Activated T-helper 2 cell treated with anti-CD3 and anti-CD28 coated beads, Interferon-gamma antibody, Interleukin-2, Interleukin-4, amounts not matched to agents 10 μg/mL and 5 μg/mL and 100 μg/mL, durations not matched to agents 14 hours and 24 hours and 36 hours (primary cell): Measurements from ENCODE around the gene CDH10. TPM values are rescaled to one million over a fixed set of nuclear protein-coding genes. Genes with fewer than 3 reads are reported as not detected.

ENCODE experiments used
- DNase-seq: peaks from one replicate; pipeline ENCODE4 v3.0.0; 2021; ENCODE audit warnings: low spot score
- H3K27ac Mint-ChIP-seq: one replicate; pipeline ENCODE4 v1.8.0; 2021; ENCODE audit warnings: mixed read lengths
- H3K27me3 Mint-ChIP-seq: one replicate; pipeline ENCODE4 v1.8.0; 2021; ENCODE audit warnings: low read depth, mixed read lengths
- H3K36me3 Mint-ChIP-seq: one replicate; pipeline ENCODE4 v1.8.0; 2021; ENCODE audit warnings: low read depth, mixed read lengths
- H3K4me1 Mint-ChIP-seq: one replicate; pipeline ENCODE4 v1.8.0; 2021; ENCODE audit warnings: low read depth, mixed read lengths
- H3K4me3 Mint-ChIP-seq: one replicate; pipeline ENCODE4 v1.8.0; 2021; ENCODE audit warnings: low read depth, mild to moderate bottlenecking, moderate library complexity, mixed read lengths
- H3K9me3 Mint-ChIP-seq: one replicate; pipeline ENCODE4 v1.8.0; 2021; ENCODE audit warnings: mixed read lengths
- intact Hi-C: fragments of 100-400 bp; cut with micrococcal nuclease; formaldehyde crosslinking; loops from one replicate; pipeline ENCODE4 v1.15.1; 2023
- total RNA-seq: library from RNA; stranded (reverse); gene quantifications from 2 replicates; pipeline ENCODE4 v1.2.3, GENCODE V29; 2022

CDH10 gene
- total RNA-seq, 1 donor from 2014 or later: not detected

DNA sequence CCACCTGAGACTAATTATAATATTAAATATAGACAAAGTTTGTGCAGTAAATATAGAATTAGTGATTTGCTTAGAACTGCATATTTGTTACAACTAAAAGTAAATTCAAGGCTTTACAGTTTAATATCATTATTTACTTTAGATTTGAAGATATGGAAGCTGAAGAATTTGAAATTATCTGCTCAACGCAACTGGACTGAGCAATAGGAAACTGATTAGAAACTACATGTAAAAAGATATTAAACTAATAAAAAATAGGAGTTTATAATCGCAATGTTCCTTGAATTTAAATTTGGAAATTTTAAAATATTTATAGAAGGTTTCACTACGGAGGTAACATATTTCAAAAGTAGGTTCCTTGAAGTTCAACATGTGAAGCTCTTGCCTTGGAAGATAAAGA lies 55.2 kb downstream of the CDH10 start:
- Mint-ChIP-seq H3K27ac (no peak overlapping the region), H3K27me3 (no peaks in the 10 kb centered on the region), H3K4me1 (no peaks in the 10 kb centered on the region), H3K9me3 (peaks cover 20% of the 10 kb centered on the region), H3K36me3 (no peaks in the 10 kb centered on the region), H3K4me3 (no peak overlapping the region)
- no peak for DNase-seq
- intact Hi-C loops: no loop called here

DNA sequence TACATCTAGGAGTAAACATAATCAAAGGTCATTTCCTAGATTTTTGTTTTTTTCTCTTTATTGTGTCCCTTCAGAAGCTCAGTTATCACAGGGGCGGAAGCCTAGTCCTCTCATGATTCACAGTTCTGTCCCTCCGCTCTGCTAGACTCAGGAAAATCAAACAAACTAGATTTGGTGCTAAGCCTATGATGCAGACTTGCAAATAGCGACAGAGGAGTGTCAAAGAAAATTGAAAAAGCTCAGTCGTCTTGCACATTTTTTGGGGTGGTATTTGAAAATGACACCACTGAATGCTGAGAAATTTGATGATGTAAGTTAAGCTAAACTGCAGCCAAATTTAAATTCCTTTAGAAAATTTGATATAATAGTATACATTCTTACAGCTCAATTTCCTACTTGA lies 59.0 kb downstream of the CDH10 start:
- Mint-ChIP-seq H3K9me3 (peaks cover 30% of the 10 kb centered on the region), H3K4me3 (no peak overlapping the region), H3K27ac (no peak overlapping the region), H3K27me3 (no peaks in the 10 kb centered on the region), H3K36me3 (no peaks in the 10 kb centered on the region), H3K4me1 (no peaks in the 10 kb centered on the region)
- intact Hi-C loops: no loop called here
- DNase-seq: no peak

DNA sequence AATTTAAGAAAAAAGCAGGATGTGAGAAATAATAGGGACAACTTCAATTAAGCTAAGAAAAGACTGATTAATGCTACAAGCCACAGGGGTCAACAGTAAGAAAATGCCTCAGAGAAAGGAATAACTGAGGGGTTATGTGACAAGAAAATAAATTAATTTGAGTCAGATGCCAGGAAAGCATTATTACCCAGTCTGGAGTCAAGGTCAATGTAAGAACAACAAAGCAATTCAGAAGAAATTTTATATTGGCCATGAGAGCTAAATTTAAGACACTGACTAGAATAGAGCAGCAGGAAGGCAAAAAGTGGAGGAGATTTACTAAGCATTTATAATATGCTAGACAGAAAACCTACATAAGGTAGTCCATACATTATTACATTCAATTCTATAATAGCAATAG lies 73.5 kb downstream of the CDH10 start:
- Mint-ChIP-seq H3K4me3 (no peak overlapping the region), H3K4me1 (no peaks in the 10 kb centered on the region), H3K27ac (no peak overlapping the region), H3K36me3 (no peaks in the 10 kb centered on the region), H3K9me3 (peaks cover 44% of the 10 kb centered on the region), H3K27me3 (no peaks in the 10 kb centered on the region)
- DNase-seq: no peak
- intact Hi-C loops: no loop called here

DNA sequence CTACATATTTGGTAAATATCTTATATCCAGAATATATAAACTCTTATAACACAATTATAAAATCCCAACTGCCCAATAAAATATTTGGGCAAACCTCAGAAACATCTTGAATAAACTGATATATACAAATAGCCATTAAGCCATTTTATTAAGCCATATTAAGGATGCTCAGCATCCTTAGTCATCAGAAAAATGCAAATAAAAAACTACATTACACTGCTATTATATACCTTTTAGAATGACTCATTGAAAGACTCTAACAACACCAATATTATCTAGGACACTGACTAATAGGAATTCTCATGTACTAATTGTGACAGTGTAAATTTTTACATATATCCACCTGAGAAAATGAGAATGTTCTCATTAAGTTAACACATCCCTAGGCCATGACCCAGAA lies 77.8 kb downstream of the CDH10 start:
- Mint-ChIP-seq H3K9me3 (peaks cover 41% of the 10 kb centered on the region), H3K27me3 (no peaks in the 10 kb centered on the region), H3K4me1 (no peaks in the 10 kb centered on the region), H3K27ac (no peak overlapping the region), H3K36me3 (no peaks in the 10 kb centered on the region), H3K4me3 (no peak overlapping the region)
- no peak for DNase-seq
- intact Hi-C loops: no loop called here

DNA sequence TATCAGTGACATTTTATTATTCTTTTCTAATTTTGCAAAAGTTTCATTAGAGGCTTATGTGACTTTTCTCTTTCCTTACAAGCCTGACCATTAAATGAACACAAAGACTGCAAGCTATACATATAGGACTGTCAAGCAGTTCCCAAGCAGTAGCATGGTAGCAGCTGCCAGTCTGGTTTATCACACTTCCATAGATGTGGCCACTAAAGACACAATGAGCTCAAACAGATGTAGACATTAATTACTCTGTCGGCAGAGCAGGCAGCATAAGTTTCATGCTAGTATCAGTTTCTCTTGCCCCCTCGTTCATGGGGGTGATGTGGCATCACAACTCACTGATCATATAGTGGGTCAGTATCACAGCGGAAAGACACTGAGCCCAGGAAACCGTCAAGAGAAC lies 89.5 kb downstream of the CDH10 start:
- Mint-ChIP-seq H3K9me3 (peaks cover 27% of the 10 kb centered on the region), H3K27ac (no peak overlapping the region), H3K4me3 (no peak overlapping the region), H3K27me3 (no peaks in the 10 kb centered on the region), H3K4me1 (no peaks in the 10 kb centered on the region), H3K36me3 (no peaks in the 10 kb centered on the region)
- no peak for DNase-seq
- intact Hi-C loops: no loop called here

DNA sequence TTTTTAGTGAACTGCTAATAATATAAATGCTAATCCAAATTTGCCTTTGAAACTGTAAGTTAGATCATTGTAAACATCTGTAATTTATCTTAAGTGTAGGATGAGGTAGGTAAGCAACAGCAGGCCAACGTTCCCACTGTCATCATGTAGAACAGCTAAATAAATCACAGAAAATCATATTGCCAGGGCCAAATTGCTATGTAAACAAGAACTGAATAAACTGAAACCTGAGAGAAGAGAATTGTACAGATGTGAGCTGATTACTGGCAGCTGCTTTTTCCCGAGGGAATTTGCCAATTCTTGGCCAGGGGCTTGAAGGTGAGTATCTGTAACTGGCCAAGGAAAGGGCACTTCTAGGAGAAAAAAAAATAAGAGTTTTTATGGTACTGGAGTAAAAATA lies 97.6 kb downstream of the CDH10 start:
- no peak overlapping the region for H3K4me3 Mint-ChIP-seq

DNA sequence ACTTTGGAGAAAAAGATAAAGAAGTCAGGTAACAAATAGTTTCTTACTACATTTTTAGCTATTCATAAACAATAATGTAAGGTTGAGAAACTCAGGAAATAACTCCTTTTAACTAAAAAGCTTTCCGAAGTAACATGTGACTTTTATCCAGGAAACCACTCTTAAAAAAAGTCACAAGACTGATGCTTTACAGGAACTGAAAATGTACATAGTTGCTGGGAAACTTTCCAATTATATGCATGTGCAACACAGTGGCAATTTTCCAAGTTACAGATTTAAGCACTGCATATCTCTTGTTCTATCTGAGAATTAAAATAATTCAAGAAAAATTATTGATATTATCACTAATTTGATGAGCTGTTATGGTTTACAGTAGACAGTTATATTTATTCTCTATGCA lies 105.2 kb downstream of the CDH10 start:
- no peak overlapping the region for H3K27ac Mint-ChIP-seq
- no peaks in the 10 kb centered on the region for H3K4me1 Mint-ChIP-seq
- no peaks in the 10 kb centered on the region for H3K36me3 Mint-ChIP-seq
- H3K27me3 Mint-ChIP-seq: no peaks in the 10 kb centered on the region
- H3K4me3 Mint-ChIP-seq: no peak overlapping the region
- intact Hi-C loops: no loop called here
- DNase-seq: no peak
- peaks cover 15% of the 10 kb centered on the region for H3K9me3 Mint-ChIP-seq

More for the DNA sequence above, 97.6 kb downstream of the CDH10 start:
- Mint-ChIP-seq H3K4me1 (no peaks in the 10 kb centered on the region), H3K27ac (no peak overlapping the region), H3K9me3 (peaks cover 27% of the 10 kb centered on the region), H3K36me3 (no peaks in the 10 kb centered on the region), H3K27me3 (no peaks in the 10 kb centered on the region)
- intact Hi-C loops: no loop called here
- no peak for DNase-seq

DNA sequence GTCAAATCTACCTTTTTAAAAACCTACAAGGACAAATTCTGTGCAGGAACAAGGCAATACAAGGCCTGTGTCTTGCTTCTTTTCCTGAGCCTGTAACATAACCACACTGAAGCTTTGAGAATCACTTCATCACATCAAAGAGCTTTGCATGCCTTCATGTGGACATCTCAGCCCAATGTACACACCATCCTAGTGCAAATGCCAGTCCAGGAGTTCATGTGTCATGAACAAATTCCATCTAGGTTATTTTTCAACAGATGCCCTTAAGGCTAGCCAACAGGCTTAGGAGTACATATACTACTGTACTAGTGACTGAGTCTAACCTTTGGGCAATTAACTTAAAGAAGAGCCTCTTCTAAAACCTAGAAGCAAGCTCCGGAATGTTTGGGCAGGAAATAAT lies 106.4 kb downstream of the CDH10 start:
- no peaks in the 10 kb centered on the region for H3K27me3 Mint-ChIP-seq
- no peaks in the 10 kb centered on the region for H3K36me3 Mint-ChIP-seq
- no peak overlapping the region for H3K27ac Mint-ChIP-seq
- no peak for DNase-seq
- H3K4me1 Mint-ChIP-seq: no peaks in the 10 kb centered on the region
- H3K4me3 Mint-ChIP-seq: no peak overlapping the region
- intact Hi-C loops: no loop called here
- H3K9me3 Mint-ChIP-seq: peaks cover 15% of the 10 kb centered on the region

DNA sequence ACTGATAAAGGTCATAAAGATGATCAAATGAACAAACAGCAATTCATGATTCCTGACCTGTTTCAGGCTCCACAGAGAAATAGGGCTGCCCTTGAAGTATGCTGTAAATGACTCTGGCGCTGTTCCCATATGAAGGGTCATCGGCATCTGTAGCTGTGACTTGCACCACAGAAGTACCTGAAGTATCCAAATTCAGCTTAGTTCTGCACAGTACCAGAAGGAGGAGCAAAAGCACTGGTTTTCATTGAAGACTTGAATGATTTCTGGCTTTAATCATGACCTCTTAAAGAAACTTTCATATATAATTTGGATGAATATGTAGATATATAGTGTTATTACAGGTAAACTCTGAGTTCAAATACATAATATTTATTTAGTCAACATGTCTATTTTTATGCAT lies 109.1 kb downstream of the CDH10 start:
- no peak for DNase-seq
- H3K27ac Mint-ChIP-seq: no peak overlapping the region
- no peaks in the 10 kb centered on the region for H3K36me3 Mint-ChIP-seq
- no peaks in the 10 kb centered on the region for H3K4me1 Mint-ChIP-seq
- peaks cover 21% of the 10 kb centered on the region for H3K9me3 Mint-ChIP-seq
- intact Hi-C loops: no loop called here
- no peak overlapping the region for H3K4me3 Mint-ChIP-seq
- H3K27me3 Mint-ChIP-seq: no peaks in the 10 kb centered on the region

DNA sequence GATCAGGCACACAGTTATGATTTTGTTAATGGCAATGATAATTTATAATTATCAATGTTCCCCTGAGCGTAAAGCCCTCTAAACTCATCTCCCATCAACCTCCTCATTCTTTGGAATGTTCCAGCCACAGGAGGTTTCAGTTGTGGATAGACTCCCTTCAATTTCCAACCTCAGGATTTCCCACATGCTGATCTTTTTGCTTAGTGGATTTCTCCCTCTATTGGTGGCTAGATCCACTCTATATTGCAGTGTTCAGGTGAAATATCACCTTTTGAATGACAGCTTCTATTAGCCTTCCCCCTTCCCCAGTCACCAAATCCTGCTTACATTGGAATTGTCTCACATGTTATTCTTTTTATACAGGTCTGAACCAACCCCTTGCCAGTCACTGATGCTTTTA lies 113.9 kb downstream of the CDH10 start:
- H3K4me1 Mint-ChIP-seq: no peaks in the 10 kb centered on the region
- DNase-seq: no peak
- peaks cover 31% of the 10 kb centered on the region for H3K9me3 Mint-ChIP-seq
- no peaks in the 10 kb centered on the region for H3K36me3 Mint-ChIP-seq
- intact Hi-C loops: no loop called here
- H3K27me3 Mint-ChIP-seq: no peaks in the 10 kb centered on the region
- H3K27ac Mint-ChIP-seq: no peak overlapping the region
- no peak overlapping the region for H3K4me3 Mint-ChIP-seq

DNA sequence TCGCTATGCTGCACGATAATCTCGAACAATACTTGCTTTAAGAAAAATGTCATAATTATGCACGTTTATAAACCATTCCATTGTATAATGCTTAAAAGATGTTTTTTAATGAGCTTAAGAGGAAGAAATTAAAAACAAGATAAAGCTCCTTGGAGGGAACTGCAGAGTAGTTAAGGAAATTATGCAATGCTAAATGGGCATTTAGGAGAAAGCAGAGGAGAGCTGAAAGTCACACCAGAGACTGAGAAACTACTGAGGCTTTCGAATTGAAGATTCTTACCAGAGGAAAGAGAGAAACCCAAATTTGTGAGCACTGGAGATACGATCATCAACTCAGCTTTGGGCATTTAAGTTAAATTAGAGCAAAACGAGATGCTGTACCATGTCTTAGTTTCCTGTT lies 119.4 kb downstream of the CDH10 start:
- no peak for DNase-seq
- intact Hi-C loops: no loop called here
- H3K4me3 Mint-ChIP-seq: no peak overlapping the region
- H3K27ac Mint-ChIP-seq: no peak overlapping the region
- H3K36me3 Mint-ChIP-seq: no peaks in the 10 kb centered on the region
- H3K27me3 Mint-ChIP-seq: no peaks in the 10 kb centered on the region
- peaks cover 23% of the 10 kb centered on the region for H3K9me3 Mint-ChIP-seq
- no peaks in the 10 kb centered on the region for H3K4me1 Mint-ChIP-seq

DNA sequence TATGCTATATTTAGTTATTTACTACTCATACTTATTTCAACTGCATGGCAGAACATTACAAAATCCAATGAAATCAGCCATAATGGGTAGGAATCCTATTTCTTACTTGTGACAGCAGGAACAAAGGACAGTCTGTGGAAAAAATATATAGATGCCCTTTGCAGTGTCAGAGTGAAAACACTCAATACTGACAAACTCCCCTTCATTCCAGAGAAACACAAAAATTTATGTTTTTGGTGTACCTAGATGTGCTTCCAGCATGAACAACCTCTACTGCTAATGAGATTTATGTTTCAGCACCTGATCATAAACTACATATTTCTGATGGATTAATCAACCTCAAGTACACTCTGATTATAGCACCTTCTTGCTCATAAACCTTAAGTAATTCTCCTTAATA lies 132.4 kb downstream of the CDH10 start:
- no peak for DNase-seq
- Mint-ChIP-seq H3K9me3 (peaks cover 40% of the 10 kb centered on the region), H3K27me3 (no peaks in the 10 kb centered on the region), H3K36me3 (no peaks in the 10 kb centered on the region), H3K27ac (no peak overlapping the region), H3K4me1 (no peaks in the 10 kb centered on the region), H3K4me3 (no peak overlapping the region)
- intact Hi-C loops: no loop called here

DNA sequence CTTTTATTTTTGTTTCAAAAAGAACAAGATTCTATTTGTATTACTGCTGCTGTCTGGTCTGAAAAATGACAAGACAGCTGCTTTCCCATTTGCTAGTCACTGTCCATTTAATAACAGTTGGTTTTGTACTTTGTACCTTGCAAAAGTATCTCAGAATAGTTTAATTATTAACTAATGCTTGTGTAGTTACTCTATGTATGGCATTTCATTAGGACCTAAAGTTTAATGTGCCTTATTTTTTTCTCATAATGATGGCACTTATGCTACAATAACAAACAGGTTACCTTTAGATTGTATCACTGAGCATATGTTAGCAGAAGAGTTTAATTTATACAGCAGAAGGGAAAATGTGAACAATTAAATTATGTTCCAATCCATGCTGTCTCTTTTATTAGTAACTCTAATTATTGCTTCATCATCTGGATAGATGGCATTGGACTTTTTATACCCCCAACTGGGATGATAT lies 134.2 kb downstream of the CDH10 start:
- Mint-ChIP-seq H3K36me3 (no peaks in the 10 kb centered on the region), H3K27me3 (no peaks in the 10 kb centered on the region), H3K27ac (no peak overlapping the region), H3K4me3 (no peak overlapping the region), H3K9me3 (peaks cover 37% of the 10 kb centered on the region), H3K4me1 (no peaks in the 10 kb centered on the region)
- intact Hi-C loops: no loop called here
- no peak for DNase-seq

DNA sequence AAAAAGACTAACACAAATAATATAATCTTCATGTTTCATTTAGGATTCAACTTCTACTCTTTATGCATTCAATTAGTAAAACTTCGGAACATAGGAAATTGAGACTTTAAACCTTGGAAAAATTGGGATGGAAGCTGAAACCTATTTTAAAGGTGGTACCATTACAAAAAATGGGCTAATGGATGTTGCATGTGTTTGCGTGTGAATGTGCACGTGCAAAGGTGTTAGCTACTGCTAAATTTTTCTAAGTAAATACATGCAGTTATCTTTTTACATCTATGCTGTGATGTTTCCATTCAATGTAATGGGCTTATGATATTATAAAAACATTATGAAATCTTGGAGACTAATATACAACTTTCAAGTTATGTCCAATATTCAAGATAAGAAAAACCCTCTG lies 134.8 kb downstream of the CDH10 start:
- H3K4me1 Mint-ChIP-seq: no peaks in the 10 kb centered on the region
- no peak for DNase-seq
- H3K27me3 Mint-ChIP-seq: no peaks in the 10 kb centered on the region
- peaks cover 38% of the 10 kb centered on the region for H3K9me3 Mint-ChIP-seq
- H3K36me3 Mint-ChIP-seq: no peaks in the 10 kb centered on the region
- H3K4me3 Mint-ChIP-seq: no peak overlapping the region
- no peak overlapping the region for H3K27ac Mint-ChIP-seq
- intact Hi-C loops: no loop called here
